H7 (cell line): Measurements from ENCODE around the gene SLC25A21. TPM values are rescaled to one million over a fixed set of nuclear protein-coding genes. Genes with fewer than 3 reads are reported as not detected.
A peak's percentile ranks its signal among the peaks of the same experiment; 100 is the strongest.
"Not testable (repeated sequence)": the region's sequence is repeated elsewhere in the genome, so short reads cannot be mapped to it uniquely, and the experiment has no call there.

Experiments
- DNase-seq: peaks from one replicate; pipeline ENCODE4 v3.0.0; 2012
- H3K27me3 ChIP-seq: 2 replicates; pipeline ENCODE4 v1.6.0; 2011; ENCODE audit warnings: mild to moderate bottlenecking, low read length; ENCODE audit not compliant: control insufficient read depth, insufficient read depth
- H3K36me3 ChIP-seq: replicated peaks from 2 replicates; pipeline ENCODE4 v1.5.1; 2011; ENCODE audit warnings: low read length; ENCODE audit not compliant: control insufficient read depth, insufficient read depth
- H3K4me3 ChIP-seq: 2 replicates; pipeline ENCODE4 v1.5.1; 2011; ENCODE audit warnings: low read depth, mild to moderate bottlenecking, control low read depth, low read length, moderate library complexity; ENCODE audit not compliant: insufficient read depth
- total RNA-seq: library from RNA; depleted of rRNA; stranded (reverse); fragments of >200 nt; shearing (Covaris generic); gene quantifications from 2 replicates; pipeline ENCODE4 v1.2.3, GENCODE V29; 2014

Gene SLC25A21
- total RNA-seq, 1 experiment from 2014 or later: 7.7 TPM

GRCh38 chr14:37170993-37171392 is 1.4 kb downstream of the SLC25A21 start:
- no peak for DNase-seq
- H3K36me3 ChIP-seq: no peaks in the 10 kb centered on the region
- H3K4me3 ChIP-seq: no peak overlapping the region
- no peaks in the 10 kb centered on the region for H3K27me3 ChIP-seq

GRCh38 chr14:37170237-37170636 is 2.2 kb downstream of the SLC25A21 start:
- Histone ChIP-seq H3K36me3 (no peaks in the 10 kb centered on the region), H3K4me3 (no peak overlapping the region), H3K27me3 (no peaks in the 10 kb centered on the region)
- DNase-seq: no peak

GRCh38 chr14:37168721-37169120 is 3.7 kb downstream of the SLC25A21 start:
- no peaks in the 10 kb centered on the region for H3K36me3 ChIP-seq
- DNase-seq: no peak
- no peak overlapping the region for H3K4me3 ChIP-seq
- no peaks in the 10 kb centered on the region for H3K27me3 ChIP-seq

GRCh38 chr14:37167151-37168047 is 5.0 kb downstream of the SLC25A21 start:
- H3K36me3 ChIP-seq: no peaks in the 10 kb centered on the region
- DNase-seq: peak; percentile 60
- H3K4me3 ChIP-seq: no peak overlapping the region
- H3K27me3 ChIP-seq: no peaks in the 10 kb centered on the region

GRCh38 chr14:37165794-37166193 is 6.6 kb downstream of the SLC25A21 start:
- Histone ChIP-seq H3K4me3 (no peak overlapping the region), H3K36me3 (no peaks in the 10 kb centered on the region), H3K27me3 (no peaks in the 10 kb centered on the region)
- DNase-seq: no peak

GRCh38 chr14:37162307-37162706 is 10.1 kb downstream of the SLC25A21 start:
- not testable (repeated sequence) for H3K36me3 ChIP-seq, H3K4me3 ChIP-seq, H3K27me3 ChIP-seq, DNase-seq

- no peak overlapping the region for H3K4me3 ChIP-seq
- no peaks in the 10 kb centered on the region for H3K36me3 ChIP-seq
- no peak for DNase-seq
- H3K27me3 ChIP-seq: no peaks in the 10 kb centered on the region
Measured at GRCh38 chr14:37157987-37158386, 14.4 kb downstream of the SLC25A21 start.

- no peaks in the 10 kb centered on the region for H3K27me3 ChIP-seq
- no peak overlapping the region for H3K4me3 ChIP-seq
- no peaks in the 10 kb centered on the region for H3K36me3 ChIP-seq
- no peak for DNase-seq
Measured at GRCh38 chr14:37153483-37153882, 18.9 kb downstream of the SLC25A21 start.

GRCh38 chr14:37153005-37153404 is 19.4 kb downstream of the SLC25A21 start:
- Histone ChIP-seq H3K4me3 (no peak overlapping the region), H3K27me3 (no peaks in the 10 kb centered on the region), H3K36me3 (no peaks in the 10 kb centered on the region)
- DNase-seq: no peak

GRCh38 chr14:37150414-37150813 is 22.0 kb downstream of the SLC25A21 start:
- DNase-seq: no peak
- no peaks in the 10 kb centered on the region for H3K36me3 ChIP-seq
- no peak overlapping the region for H3K4me3 ChIP-seq
- no peaks in the 10 kb centered on the region for H3K27me3 ChIP-seq

- no peak overlapping the region for H3K4me3 ChIP-seq
- DNase-seq: no peak
- no peaks in the 10 kb centered on the region for H3K27me3 ChIP-seq
- no peaks in the 10 kb centered on the region for H3K36me3 ChIP-seq
Measured at GRCh38 chr14:37147310-37147880, 25.0 kb downstream of the SLC25A21 start.

GRCh38 chr14:37146438-37146837 is 26.0 kb downstream of the SLC25A21 start:
- DNase-seq, H3K36me3 ChIP-seq, H3K4me3 ChIP-seq, H3K27me3 ChIP-seq: not testable (repeated sequence)

GRCh38 chr14:37145395-37145794 is 27.0 kb downstream of the SLC25A21 start:
- DNase-seq: no peak
- H3K27me3 ChIP-seq: no peaks in the 10 kb centered on the region
- H3K36me3 ChIP-seq: no peaks in the 10 kb centered on the region
- no peak overlapping the region for H3K4me3 ChIP-seq

GRCh38 chr14:37144729-37145363 is 27.6 kb downstream of the SLC25A21 start:
- no peak for DNase-seq
- Histone ChIP-seq H3K27me3 (no peaks in the 10 kb centered on the region), H3K36me3 (no peaks in the 10 kb centered on the region), H3K4me3 (no peak overlapping the region)

GRCh38 chr14:37143475-37143874 is 28.9 kb downstream of the SLC25A21 start:
- Histone ChIP-seq H3K27me3 (no peaks in the 10 kb centered on the region), H3K36me3 (no peaks in the 10 kb centered on the region), H3K4me3 (no peak overlapping the region)
- no peak for DNase-seq
